ENCODE results near the gene F2R. TPM values are rescaled to one million over a fixed set of nuclear protein-coding genes. Genes with fewer than 3 reads are reported as not detected.
A peak's percentile ranks its signal among the peaks of the same experiment; 100 is the strongest.

F2R gene
- total and polyA plus RNA-seq, 2 of the 4 experiments (the other 2 are of a cell fraction): 85.7 to 147 TPM

DNA sequence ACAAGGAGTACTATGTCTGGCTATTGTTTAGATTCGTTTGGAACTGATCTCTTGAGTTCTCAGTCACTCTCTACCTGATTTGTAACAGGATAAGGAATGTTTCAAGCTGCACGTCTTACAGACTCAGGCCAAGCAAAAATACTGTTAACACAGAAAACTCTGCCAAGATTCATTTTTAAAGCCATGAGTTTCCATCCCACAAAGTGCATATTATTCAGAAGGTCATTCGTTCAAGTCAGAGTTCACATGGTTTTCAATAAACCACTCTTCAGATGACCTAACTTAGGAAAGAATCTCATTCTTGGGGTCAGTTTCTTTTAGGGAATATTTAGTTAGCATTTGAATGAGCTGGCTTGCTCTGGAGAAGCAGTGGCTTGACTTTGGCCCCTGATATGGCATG is 49.3 kb downstream of the F2R start:
- Histone ChIP-seq H2AFZ (replicated peaks; ENCODE audit: low read length, poor library complexity) (no peak overlapping the region), H2AK5ac (ENCODE audit: low read depth, low read length) (peak overlapping the region; percentile 83; the same call in 1 of the 2 replicates), H3K9ac (ENCODE audit: low read depth, low read length) (no peak overlapping the region), H4K8ac (ENCODE audit: low read depth in 2 of 2, low read length in 2 of 2) (peak overlapping the region; percentile 18 to 42; a peak in 2 of 4 replicates), H3K27ac (ENCODE audit: insufficient read depth, low read length) (peak overlapping the region; percentile 58), H3K36me3 (ENCODE audit: control insufficient read depth, insufficient read depth, low read length) (no peaks in the 10 kb centered on the region), H2BK120ac (ENCODE audit: low read depth, low read length) (peak overlapping the region; percentile 92; the same call in 1 of the 2 replicates), H4K5ac (ENCODE audit: low read depth, low read length) (no peak overlapping the region), H3K23ac (ENCODE audit: low read depth, low read length) (peak overlapping the region; percentile 8; the same call in 1 of the 2 replicates), H3K4ac (ENCODE audit: low read depth, low read length) (peak overlapping the region; percentile 73), H4K20me1 (ENCODE audit: insufficient read depth, low read length) (no peaks in the 10 kb centered on the region), H3K56ac (ENCODE audit: extremely low read depth, insufficient read depth, low read length) (no peak overlapping the region; the same call in 1 of the 2 replicates), H3K18ac (ENCODE audit: low read depth, low read length) (no peak overlapping the region; the same call in 1 of the 2 replicates), H4K91ac (ENCODE audit: insufficient read depth, low read depth, low read length) (peak overlapping the region; percentile 45), H3K79me1 (ENCODE audit: low read depth in 1 of 2, low read length in 2 of 2) (no peaks in the 10 kb centered on the region; a peak in 1 of 4 replicates), H3K9me1 (ENCODE audit: insufficient read depth, low read length) (no peaks in the 10 kb centered on the region), H3K27me3 (ENCODE audit: control insufficient read depth, insufficient read depth, low read length) (no peaks in the 10 kb centered on the region), H2BK15ac (ENCODE audit: low read depth, low read length) (no peak overlapping the region), H2AK9ac (replicated peaks; ENCODE audit: low read depth, low read length, poor library complexity) (peak overlapping the region; percentile 48), H3K14ac (replicated peaks; ENCODE audit: low read depth, low read length) (0 out of 2 replicates have a peak overlapping the region, but pooled peaks have one; percentile 8), H3K4me3 (ENCODE audit: insufficient read depth, low read depth, low read length) (no peak overlapping the region), H3K9me3 (ENCODE audit: control insufficient read depth, insufficient read depth, low read length) (peaks cover 2% of the 10 kb centered on the region; the same call in 1 of the 2 replicates), H3K4me1 (ENCODE audit: control insufficient read depth, insufficient read depth, low read length) (peaks cover 7% of the 10 kb centered on the region), H2BK5ac (ENCODE audit: low read depth, low read length, poor library complexity, severe bottlenecking) (peak overlapping the region; percentile 90), H2BK20ac (ENCODE audit: low read depth, low read length) (peak overlapping the region; percentile 63; the same call in 1 of the 2 replicates), H3K4me2 (ENCODE audit: low read depth, low read length) (no peak overlapping the region)
- intact Hi-C loops (cut with micrococcal nuclease): no loop called here
- POLR2A ChIA-PET (ENCODE audit: unreplicated experiment): no interaction called here
- TF ChIP-seq SMC3 (IDR thresholded peaks at IDR 0.05; ENCODE audit: low read depth, low read length): no peak
- no peak for TF ChIP-seq RCOR1 (IDR thresholded peaks at IDR 0.05; ENCODE audit: insufficient replicate concordance, low read length)
- TF ChIP-seq CEBPB (IDR thresholded peaks at IDR 0.05; ENCODE audit: low read depth, low read length): no peak
- no peak for TF ChIP-seq FOS (IDR thresholded peaks at IDR 0.05; ENCODE audit: low read depth, low read length)
- WGBS, 2 experiments (ENCODE audit: extremely low coverage in 2 of 2, insufficient read length in 1 of 2): no CpG with 5 or more reads among the region's 3 CpGs
- BruUV-seq (replicated peaks): no TSS peak
- peak; percentile 86 for ATAC-seq (ENCODE audit: low read depth)
- in situ Hi-C loops (cut with MboI; ENCODE audit: low sequenced_read_pairs): no loop called here
- CTCF ChIA-PET: interaction anchor here (1.6 kb wide), 1 partner anchor 10 kb away, joined by 5 read pairs; no protein-coding TSS in a partner anchor
- dilution Hi-C loops (cut with HindIII; ENCODE audit: low sequenced_read_pairs, unreplicated experiment): no loop called here
- peak; percentile 95 for DNase-seq

All from IMR-90 (cell line).